Neutrophil (primary cell): ENCODE measurements around the gene GLP1R.

Source experiments
- H3K27ac ChIP-seq: fragments of 200-600 bp; sonication (generic); 2 replicates; pipeline ENCODE4 v1.5.1; 2016; ENCODE audit warnings: mild to moderate bottlenecking, moderate library complexity
- H3K27me3 ChIP-seq: fragments of 200-600 bp; sonication (generic); 2 replicates; pipeline ENCODE4 v1.6.0; 2016; ENCODE audit warnings: mild to moderate bottlenecking
- H3K36me3 ChIP-seq: fragments of 200-600 bp; sonication (generic); 2 replicates; pipeline ENCODE4 v1.5.1; 2017
- H3K4me1 ChIP-seq, 2 experiments: fragments of 200-600 bp in 1 of 2; sonication (generic) in 1 of 2; 1 replicate in 1 of 2; 2 replicates in 1 of 2; pipeline versions ENCODE4 v1.5.1 to v1.6.1; 2013 to 2016; ENCODE audit warnings: low read depth in 1 of 2, low read length in 1 of 2, mild to moderate bottlenecking in 1 of 2, moderate library complexity in 1 of 2; ENCODE audit not compliant: control insufficient read depth in 1 of 2, insufficient read depth in 1 of 2
- H3K4me3 ChIP-seq, 2 experiments: fragments of 200-600 bp in 1 of 2; sonication (generic) in 1 of 2; 1 replicate in 1 of 2; 2 replicates in 1 of 2; pipeline ENCODE4 v1.5.1; 2013 to 2016; ENCODE audit warnings: low read depth in 1 of 2, low read length in 1 of 2, mild to moderate bottlenecking in 1 of 2, moderate library complexity in 1 of 2
- H3K9me3 ChIP-seq: fragments of 200-600 bp; sonication (generic); 2 replicates; pipeline ENCODE4 v1.5.1; 2016
- TF ChIP-seq, protein P1 (sequence below): fragments of 200-600 bp; sonication (generic); IDR thresholded peaks from 2 replicates; pipeline ENCODE4 v1.5.1; 2016; ENCODE audit warnings: antibody characterized with exemption

GLP1R gene

DNA sequence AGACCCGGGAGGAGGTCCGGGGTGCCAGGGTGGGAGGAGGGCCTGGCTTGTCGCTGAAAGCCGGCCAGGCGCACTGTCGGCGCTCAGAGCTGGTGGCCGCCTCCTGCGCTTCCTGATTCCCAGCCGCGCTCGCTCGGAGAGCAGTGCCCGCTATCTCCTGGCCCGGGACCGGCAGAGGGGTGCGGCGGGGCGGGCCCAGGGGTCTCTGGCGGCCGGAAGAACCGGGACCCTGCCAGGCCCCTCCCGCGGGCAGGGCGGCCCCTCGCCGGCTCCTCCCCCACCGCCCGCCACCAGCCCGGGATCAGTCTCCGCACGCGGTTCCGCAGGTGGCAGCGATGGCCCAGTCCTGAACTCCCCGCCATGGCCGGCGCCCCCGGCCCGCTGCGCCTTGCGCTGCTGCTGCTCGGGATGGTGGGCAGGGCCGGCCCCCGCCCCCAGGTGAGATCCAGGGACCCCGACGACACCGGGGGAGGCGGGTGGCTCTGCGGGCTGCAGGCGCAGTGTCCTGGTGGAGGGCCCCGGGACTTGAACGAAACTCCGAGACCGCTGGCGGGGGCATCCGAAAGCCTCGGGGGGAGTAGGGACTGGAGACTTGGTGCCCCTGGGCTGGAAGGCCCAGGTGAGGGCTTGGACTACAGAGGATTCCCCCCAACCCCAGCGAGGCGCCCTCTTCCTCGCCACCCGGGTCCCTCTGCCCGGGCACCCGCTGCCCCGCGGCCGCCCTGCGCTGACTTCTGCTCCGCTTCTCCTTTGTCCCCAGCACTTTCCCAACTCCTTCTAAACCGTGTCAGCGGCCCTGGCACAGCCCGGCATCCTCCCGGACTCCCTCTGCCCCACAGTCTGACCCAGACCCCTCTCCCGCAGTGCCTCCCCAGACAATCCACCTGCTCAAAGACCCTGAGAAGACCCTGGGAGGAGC is at the start of gene GLP1R:
Gene GLP1R, plus strand, starts transcription at position 301 of the 919 bp plus-strand sequence. Its CDS starts 60 bp downstream, at position 361.
- no peak within 1 kb of the TSS for H3K4me3 ChIP-seq
- H3K27ac ChIP-seq, result no peak within 1 kb of the TSS
- H3K4me1 ChIP-seq, result no peaks in the 10 kb centered on the region
- H3K9me3 ChIP-seq, result no peaks in the 10 kb centered on the region
- TF ChIP-seq, protein P1, sequence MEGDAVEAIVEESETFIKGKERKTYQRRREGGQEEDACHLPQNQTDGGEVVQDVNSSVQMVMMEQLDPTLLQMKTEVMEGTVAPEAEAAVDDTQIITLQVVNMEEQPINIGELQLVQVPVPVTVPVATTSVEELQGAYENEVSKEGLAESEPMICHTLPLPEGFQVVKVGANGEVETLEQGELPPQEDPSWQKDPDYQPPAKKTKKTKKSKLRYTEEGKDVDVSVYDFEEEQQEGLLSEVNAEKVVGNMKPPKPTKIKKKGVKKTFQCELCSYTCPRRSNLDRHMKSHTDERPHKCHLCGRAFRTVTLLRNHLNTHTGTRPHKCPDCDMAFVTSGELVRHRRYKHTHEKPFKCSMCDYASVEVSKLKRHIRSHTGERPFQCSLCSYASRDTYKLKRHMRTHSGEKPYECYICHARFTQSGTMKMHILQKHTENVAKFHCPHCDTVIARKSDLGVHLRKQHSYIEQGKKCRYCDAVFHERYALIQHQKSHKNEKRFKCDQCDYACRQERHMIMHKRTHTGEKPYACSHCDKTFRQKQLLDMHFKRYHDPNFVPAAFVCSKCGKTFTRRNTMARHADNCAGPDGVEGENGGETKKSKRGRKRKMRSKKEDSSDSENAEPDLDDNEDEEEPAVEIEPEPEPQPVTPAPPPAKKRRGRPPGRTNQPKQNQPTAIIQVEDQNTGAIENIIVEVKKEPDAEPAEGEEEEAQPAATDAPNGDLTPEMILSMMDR, result no peak
- H3K27me3 ChIP-seq, result peaks cover 80% of the 10 kb centered on the region
- no peaks in the 10 kb centered on the region for H3K36me3 ChIP-seq

DNA sequence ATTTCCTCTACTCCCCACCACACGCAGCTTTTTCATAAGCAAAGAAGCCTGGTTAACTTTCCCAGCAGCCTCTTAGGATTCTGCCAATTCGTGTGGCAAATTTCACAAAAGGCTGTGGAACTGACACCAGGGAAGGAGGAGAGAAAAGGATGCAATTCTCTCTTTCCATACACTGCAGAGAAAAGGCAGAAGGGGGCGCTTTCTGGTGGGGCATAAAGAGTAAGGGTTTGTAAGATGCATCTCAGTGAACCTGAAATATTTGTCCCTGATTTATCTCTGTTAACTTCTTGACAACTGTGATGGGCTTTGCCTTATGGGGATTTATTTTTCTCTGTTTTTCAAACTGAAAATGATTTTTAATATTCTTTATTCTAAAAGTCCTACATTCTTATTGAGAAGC is 45.5 kb upstream of the GLP1R start:
- no peak overlapping the region for H3K4me3 ChIP-seq
- peaks cover 91% of the 10 kb centered on the region for H3K27me3 ChIP-seq
- TF ChIP-seq, protein P1, result no peak
- no peaks in the 10 kb centered on the region for H3K9me3 ChIP-seq
- no peak overlapping the region for H3K27ac ChIP-seq
- H3K4me1 ChIP-seq, result no peaks in the 10 kb centered on the region
- H3K36me3 ChIP-seq, result no peaks in the 10 kb centered on the region

DNA sequence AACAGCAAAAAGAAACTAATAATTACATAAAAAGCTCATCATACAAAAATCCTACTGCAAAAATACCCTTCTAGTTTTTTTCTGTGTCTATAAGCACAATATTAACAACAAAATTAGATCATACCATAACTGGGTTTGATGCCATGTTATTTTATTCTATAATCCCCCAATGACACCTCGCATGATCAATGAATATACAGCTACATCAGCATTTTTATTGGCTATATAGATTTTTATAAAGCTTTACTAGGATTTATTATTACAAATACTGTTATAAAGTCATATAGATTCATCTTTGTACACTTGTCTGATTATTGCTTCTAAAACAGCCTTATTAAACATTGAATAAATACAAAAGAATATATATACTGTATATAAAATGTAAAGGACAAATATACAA is 45.1 kb upstream of the GLP1R start:
- H3K9me3 ChIP-seq, result no peaks in the 10 kb centered on the region
- TF ChIP-seq, protein P1, result no peak

DNA sequence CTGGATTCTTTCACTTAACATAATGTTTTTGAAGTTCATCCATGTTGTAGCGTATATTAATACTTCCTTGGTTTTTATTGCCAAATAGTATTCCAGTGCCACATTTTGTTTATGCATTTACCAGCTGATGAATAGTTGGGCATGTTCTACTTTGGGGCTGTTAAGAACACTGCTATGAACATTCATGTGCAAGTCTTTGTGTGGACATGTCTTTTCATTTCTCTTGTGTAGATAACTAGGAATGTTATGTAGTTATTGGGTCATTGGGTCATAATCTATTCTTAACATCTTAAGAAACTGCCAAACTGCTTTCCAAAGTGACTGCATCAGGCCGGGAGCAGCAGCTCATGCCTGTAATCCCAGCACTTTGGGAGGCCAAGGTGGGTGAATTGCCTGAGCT is 43.8 kb upstream of the GLP1R start:
- H3K4me3 ChIP-seq, result no peak overlapping the region
- peaks cover 98% of the 10 kb centered on the region for H3K27me3 ChIP-seq
- no peaks in the 10 kb centered on the region for H3K36me3 ChIP-seq
- no peaks in the 10 kb centered on the region for H3K9me3 ChIP-seq
- H3K4me1 ChIP-seq, result no peaks in the 10 kb centered on the region
- H3K27ac ChIP-seq, result no peak overlapping the region
- TF ChIP-seq, protein P1, result no peak

More for the DNA sequence above, 45.1 kb upstream of the GLP1R start:
- H3K4me3 ChIP-seq, result no peak overlapping the region
- no peaks in the 10 kb centered on the region for H3K4me1 ChIP-seq
- no peak overlapping the region for H3K27ac ChIP-seq
- no peaks in the 10 kb centered on the region for H3K36me3 ChIP-seq
- peaks cover 94% of the 10 kb centered on the region for H3K27me3 ChIP-seq

DNA sequence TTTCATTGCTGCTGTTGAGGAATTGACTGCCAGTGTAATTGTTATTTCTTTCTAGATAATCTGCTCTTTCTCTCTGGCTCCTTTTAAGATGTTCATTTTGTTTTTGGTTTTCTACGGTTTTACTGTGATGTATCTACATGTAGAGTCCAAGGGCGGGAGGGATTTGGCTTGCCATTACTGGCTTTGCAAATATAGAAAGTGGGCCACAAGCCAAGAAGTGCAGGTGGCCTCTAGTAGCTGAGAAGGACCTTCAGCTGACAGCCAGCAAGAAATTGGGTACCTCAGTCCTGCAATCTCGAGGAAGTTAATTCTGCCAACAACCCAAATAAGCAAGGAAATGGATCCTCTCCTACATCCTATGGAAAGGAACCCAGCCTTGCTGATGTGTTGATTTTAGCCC is 42.8 kb upstream of the GLP1R start:
- TF ChIP-seq, protein P1, result no peak
- Histone ChIP-seq H3K36me3 (no peaks in the 10 kb centered on the region), H3K9me3 (no peaks in the 10 kb centered on the region), H3K4me1 (no peaks in the 10 kb centered on the region), H3K27me3 (peaks cover 97% of the 10 kb centered on the region), H3K4me3 (no peak overlapping the region), H3K27ac (no peak overlapping the region)
